NT2/D1 (cell line): ENCODE results near the gene CLDN20.
"Not testable (repeated sequence)": the region's sequence is repeated elsewhere in the genome, so short reads cannot be mapped to it uniquely, and the experiment has no call there.

Experiments used
- DNase-seq: peaks from one replicate; pipeline ENCODE4 v3.0.0-alpha.2; 2011; ENCODE audit warnings: low read depth, low spot score
- H3K27me3 ChIP-seq: 2 replicates; pipeline ENCODE4 v1.6.0; 2011; ENCODE audit warnings: mild to moderate bottlenecking; ENCODE audit not compliant: insufficient read length, insufficient read depth
- H3K36me3 ChIP-seq: 2 replicates; pipeline ENCODE4 v1.6.1; 2011; ENCODE audit warnings: mild to moderate bottlenecking, low read length, mixed read lengths; ENCODE audit not compliant: insufficient read depth, insufficient read length
- H3K4me1 ChIP-seq: 2 replicates; pipeline ENCODE4 v1.5.1; 2011; ENCODE audit not compliant: insufficient read depth, insufficient read length
- H3K4me3 ChIP-seq: 2 replicates; pipeline ENCODE4 v1.5.1; 2011; ENCODE audit warnings: low read depth; ENCODE audit not compliant: insufficient read length
- H3K9ac ChIP-seq: 2 replicates; pipeline ENCODE4 v1.6.0; 2011; ENCODE audit warnings: low read depth; ENCODE audit not compliant: insufficient read length
- H3K9me3 ChIP-seq: 2 replicates; pipeline ENCODE4 v1.5.1; 2011; ENCODE audit warnings: mild to moderate bottlenecking, low read length; ENCODE audit not compliant: insufficient read depth
- SUZ12 ChIP-seq: IDR thresholded peaks from 2 replicates; pipeline ENCODE4 v1.6.1; 2011; ENCODE audit not compliant: insufficient read length, insufficient read depth; ENCODE audit errors: extremely low read depth
- YY1 ChIP-seq: IDR thresholded peaks from 2 replicates; pipeline ENCODE4 v1.6.1; 2011; ENCODE audit not compliant: insufficient read length, insufficient read depth
- ZNF274 ChIP-seq: IDR thresholded peaks from 2 replicates; pipeline ENCODE4 v1.6.1; 2011; ENCODE audit warnings: mild to moderate bottlenecking, low read depth, low read length

CLDN20 gene

DNA sequence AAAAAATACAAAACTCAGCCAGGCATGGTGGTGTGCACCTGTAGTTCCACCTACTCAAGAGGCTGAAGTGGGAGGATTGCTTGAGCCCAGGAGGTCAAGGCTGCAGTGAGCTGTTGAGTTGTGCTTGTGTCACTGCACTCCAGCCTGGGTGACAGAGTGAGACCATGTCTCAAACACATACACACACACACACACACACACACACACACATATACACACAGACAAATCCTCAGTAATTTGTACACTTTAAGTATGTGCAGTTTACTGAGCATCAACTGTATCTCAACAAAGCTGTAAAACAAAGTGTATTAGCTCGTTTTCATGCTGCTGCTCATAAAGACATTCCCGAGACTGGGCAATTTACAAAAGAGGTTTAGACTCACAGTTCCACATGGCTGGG, 43.1 kb downstream of the CLDN20 start:
- Histone ChIP-seq H3K36me3 (peaks cover 56% of the 10 kb centered on the region), H3K9me3 (no peaks in the 10 kb centered on the region), H3K9ac (no peak overlapping the region), H3K4me3 (no peak overlapping the region), H3K27me3 (no peaks in the 10 kb centered on the region), H3K4me1 (no peaks in the 10 kb centered on the region)
- no peak for DNase-seq
- no peak for TF ChIP-seq ZNF274
- TF ChIP-seq SUZ12 = no peak
- no peak for TF ChIP-seq YY1

DNA sequence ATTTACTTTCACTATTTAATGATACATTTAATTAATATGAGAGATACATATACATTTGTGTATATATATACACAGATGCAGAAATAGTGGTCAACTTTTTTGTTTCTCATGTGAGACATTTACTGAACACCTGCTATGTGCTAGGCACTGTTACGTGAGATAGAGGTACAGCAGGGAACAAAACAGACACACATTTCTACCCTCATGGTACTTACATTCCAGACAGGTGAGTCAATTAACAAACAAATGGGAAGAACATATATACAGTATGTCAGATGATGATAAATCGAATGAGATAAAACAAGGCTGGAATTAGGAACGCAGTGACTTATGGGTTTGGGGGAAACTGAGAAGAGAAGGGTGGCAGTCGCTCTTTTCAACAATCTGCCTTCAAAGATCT, 45.3 kb downstream of the CLDN20 start:
- Histone ChIP-seq H3K4me1 (no peaks in the 10 kb centered on the region), H3K9ac (no peak overlapping the region), H3K27me3 (no peaks in the 10 kb centered on the region), H3K9me3 (no peaks in the 10 kb centered on the region), H3K36me3 (peaks cover 59% of the 10 kb centered on the region), H3K4me3 (no peak overlapping the region)
- no peak for DNase-seq
- TF ChIP-seq SUZ12 (no peak), ZNF274 (no peak), YY1 (no peak)

DNA sequence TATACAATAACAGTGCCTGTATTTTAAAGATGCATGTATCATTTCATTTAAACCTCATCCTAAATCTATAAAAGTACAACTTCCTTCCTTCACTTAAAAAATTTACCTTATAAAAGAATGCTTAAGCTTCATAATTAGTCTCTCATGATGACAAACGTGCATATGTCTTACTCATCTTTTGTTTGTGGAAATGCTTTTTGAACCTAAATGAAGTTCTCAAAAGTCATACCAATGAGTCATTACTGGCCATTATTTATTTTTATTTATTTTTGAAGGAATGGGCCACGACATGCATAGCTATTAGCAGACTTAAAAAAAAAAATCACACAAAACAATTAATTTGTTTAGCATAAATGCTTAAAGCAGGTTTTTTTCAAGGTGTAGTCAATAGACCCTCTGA, 46.8 kb downstream of the CLDN20 start:
- Histone ChIP-seq H3K9ac (no peak overlapping the region), H3K27me3 (no peaks in the 10 kb centered on the region), H3K9me3 (no peaks in the 10 kb centered on the region), H3K4me3 (no peak overlapping the region), H3K36me3 (peaks cover 59% of the 10 kb centered on the region), H3K4me1 (no peaks in the 10 kb centered on the region)
- no peak for TF ChIP-seq SUZ12
- TF ChIP-seq ZNF274 = no peak
- TF ChIP-seq YY1 = no peak
- DNase-seq = no peak

DNA sequence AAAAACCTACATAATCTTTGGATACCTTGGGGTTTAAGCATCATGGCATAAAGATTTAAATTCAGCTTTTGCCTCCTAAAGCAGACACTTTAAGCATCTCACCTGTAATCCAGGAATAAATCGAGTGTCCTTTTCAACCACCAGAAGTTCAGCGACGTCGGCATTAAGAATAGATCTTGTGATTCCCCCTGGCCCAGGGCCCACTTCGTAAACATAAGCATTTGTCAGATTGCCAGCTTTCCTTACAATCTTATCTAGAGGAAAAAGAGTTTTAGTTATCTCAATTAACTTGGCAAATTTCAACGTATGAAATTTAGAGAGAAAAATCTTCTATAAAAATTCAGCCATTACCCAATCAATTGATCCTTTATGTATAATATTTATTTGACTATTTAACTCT, 47.3 kb downstream of the CLDN20 start:
- no peak for DNase-seq
- H3K4me1 ChIP-seq = no peaks in the 10 kb centered on the region

GRCh38 chr6:155311583-155311982, 47.8 kb downstream of the CLDN20 start:
- Histone ChIP-seq H3K9me3 (no peaks in the 10 kb centered on the region), H3K4me1 (no peaks in the 10 kb centered on the region), H3K36me3 (peaks cover 57% of the 10 kb centered on the region), H3K27me3 (no peaks in the 10 kb centered on the region), H3K9ac (no peak overlapping the region), H3K4me3 (no peak overlapping the region)
- TF ChIP-seq SUZ12 = no peak
- TF ChIP-seq ZNF274 = no peak
- TF ChIP-seq YY1 = no peak
- DNase-seq = no peak

More for the DNA sequence above, 47.3 kb downstream of the CLDN20 start:
- Histone ChIP-seq H3K4me3 (no peak overlapping the region), H3K9me3 (no peaks in the 10 kb centered on the region), H3K27me3 (no peaks in the 10 kb centered on the region), H3K36me3 (peaks cover 59% of the 10 kb centered on the region), H3K9ac (no peak overlapping the region)
- TF ChIP-seq ZNF274 (no peak), SUZ12 (no peak), YY1 (no peak)

GRCh38 chr6:155312950-155313349, 49.1 kb downstream of the CLDN20 start:
- not testable (repeated sequence) for H3K9me3 ChIP-seq, H3K27me3 ChIP-seq, H3K4me1 ChIP-seq, H3K9ac ChIP-seq, DNase-seq
- Histone ChIP-seq H3K36me3 (peaks cover 44% of the 10 kb centered on the region), H3K4me3 (peak overlapping the region; percentile 94)

DNA sequence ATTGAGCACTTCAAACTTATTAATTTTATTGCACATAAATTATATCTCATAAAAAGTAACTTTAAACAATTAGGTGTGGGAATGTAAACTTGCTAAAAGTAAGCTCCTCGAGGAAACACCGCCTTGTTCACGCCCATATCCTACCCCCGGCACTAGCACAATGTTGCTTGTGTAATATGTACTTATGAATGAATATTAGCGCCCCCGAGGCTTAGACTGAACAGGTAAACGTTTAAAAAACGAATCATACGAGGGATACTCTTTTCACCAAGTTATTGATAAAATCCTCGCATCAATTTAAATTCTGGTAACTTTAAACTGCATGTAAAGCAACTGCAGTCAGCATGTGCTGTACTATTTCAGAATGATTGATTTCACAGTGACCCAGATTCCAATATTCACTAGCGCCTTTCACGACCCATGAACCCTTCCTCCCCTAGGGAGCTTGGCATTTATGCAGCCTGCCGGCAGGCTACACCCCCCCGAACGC, 49.8 kb downstream of the CLDN20 start:
- DNase-seq = no peak
- TF ChIP-seq YY1 (no peak), SUZ12 (no peak), ZNF274 (no peak)

GRCh38 chr6:155314092-155314772, 50.4 kb downstream of the CLDN20 start, which contains the start of gene TFB1M:
TFB1M (minus strand) TSS chr6:155314484; CDS start chr6:155314428, 56 bp downstream.
- TF ChIP-seq YY1 (peak; percentile 24), SUZ12 (no peak)
- Histone ChIP-seq H3K9ac (peak within 1 kb of the TSS; percentile 98), H3K27me3 (no peaks in the 10 kb centered on the region), H3K4me3 (peak within 1 kb of the TSS; percentile 94), H3K36me3 (peaks cover 31% of the 10 kb centered on the region), H3K4me1 (no peaks in the 10 kb centered on the region), H3K9me3 (no peaks in the 10 kb centered on the region)
- DNase-seq = peak; percentile 95

More for the DNA sequence above, 49.8 kb downstream of the CLDN20 start:
- H3K9ac ChIP-seq = peak overlapping the region; percentile 98
- H3K9me3 ChIP-seq = no peaks in the 10 kb centered on the region
- H3K4me3 ChIP-seq = peak overlapping the region; percentile 94
- peaks cover 37% of the 10 kb centered on the region for H3K36me3 ChIP-seq
- H3K4me1 ChIP-seq = no peaks in the 10 kb centered on the region
- no peaks in the 10 kb centered on the region for H3K27me3 ChIP-seq
